Measurements from ENCODE around the gene MSS51. TPM values are rescaled to one million over a fixed set of nuclear protein-coding genes. Genes with fewer than 3 reads are reported as not detected.
A peak's percentile ranks its signal among the peaks of the same experiment; 100 is the strongest.

The MSS51 gene
- total RNA-seq, 1 donor: 2.2 TPM

DNA sequence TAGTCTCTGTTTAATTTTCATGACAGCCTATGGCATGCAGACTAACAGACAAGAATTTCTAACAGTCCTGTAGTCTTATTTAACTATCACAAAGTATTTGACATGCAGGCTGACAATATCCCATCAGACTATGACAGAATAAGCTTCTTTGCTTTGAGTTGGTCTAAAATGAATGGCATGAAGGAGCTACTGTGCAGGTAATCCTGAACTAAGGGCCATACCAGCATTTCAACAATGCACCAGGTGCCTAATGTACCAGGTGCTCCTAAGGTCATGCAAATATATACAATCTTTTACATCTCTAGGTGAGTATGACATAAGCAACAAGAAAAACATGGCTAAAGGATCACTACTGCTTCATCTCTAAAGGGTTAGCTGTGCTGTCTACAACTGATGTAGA, 13.6 kb upstream of the MSS51 start:
- Histone ChIP-seq H2AFZ (ENCODE audit: low read length) (no peak overlapping the region), H3K4me2 (ENCODE audit: insufficient read depth, low read length) (no peak overlapping the region), H4K20me1 (ENCODE audit: insufficient read depth, low read length) (no peaks in the 10 kb centered on the region), H3K4me1 (ENCODE audit: insufficient read depth, low read length) (no peaks in the 10 kb centered on the region), H3K27ac (ENCODE audit: low read depth, low read length) (no peak overlapping the region), H3K4me3 (ENCODE audit: insufficient read depth, low read length) (no peak overlapping the region), H3K9me3 (ENCODE audit: low read depth, low read length) (no peaks in the 10 kb centered on the region), H3K36me3 (ENCODE audit: insufficient read depth, low read length) (peaks cover 15% of the 10 kb centered on the region), H3K27me3 (ENCODE audit: insufficient read depth, low read length) (no peaks in the 10 kb centered on the region), H3K79me2 (ENCODE audit: insufficient read depth, low read length) (no peaks in the 10 kb centered on the region)
- DNase-seq (ENCODE audit: insufficient read length, low spot score, missing footprints): no peak
- TF ChIP-seq, protein P1, sequence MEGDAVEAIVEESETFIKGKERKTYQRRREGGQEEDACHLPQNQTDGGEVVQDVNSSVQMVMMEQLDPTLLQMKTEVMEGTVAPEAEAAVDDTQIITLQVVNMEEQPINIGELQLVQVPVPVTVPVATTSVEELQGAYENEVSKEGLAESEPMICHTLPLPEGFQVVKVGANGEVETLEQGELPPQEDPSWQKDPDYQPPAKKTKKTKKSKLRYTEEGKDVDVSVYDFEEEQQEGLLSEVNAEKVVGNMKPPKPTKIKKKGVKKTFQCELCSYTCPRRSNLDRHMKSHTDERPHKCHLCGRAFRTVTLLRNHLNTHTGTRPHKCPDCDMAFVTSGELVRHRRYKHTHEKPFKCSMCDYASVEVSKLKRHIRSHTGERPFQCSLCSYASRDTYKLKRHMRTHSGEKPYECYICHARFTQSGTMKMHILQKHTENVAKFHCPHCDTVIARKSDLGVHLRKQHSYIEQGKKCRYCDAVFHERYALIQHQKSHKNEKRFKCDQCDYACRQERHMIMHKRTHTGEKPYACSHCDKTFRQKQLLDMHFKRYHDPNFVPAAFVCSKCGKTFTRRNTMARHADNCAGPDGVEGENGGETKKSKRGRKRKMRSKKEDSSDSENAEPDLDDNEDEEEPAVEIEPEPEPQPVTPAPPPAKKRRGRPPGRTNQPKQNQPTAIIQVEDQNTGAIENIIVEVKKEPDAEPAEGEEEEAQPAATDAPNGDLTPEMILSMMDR (IDR thresholded peaks at IDR 0.05; ENCODE audit: extremely low read depth, low read depth, low read length): no peak

DNA sequence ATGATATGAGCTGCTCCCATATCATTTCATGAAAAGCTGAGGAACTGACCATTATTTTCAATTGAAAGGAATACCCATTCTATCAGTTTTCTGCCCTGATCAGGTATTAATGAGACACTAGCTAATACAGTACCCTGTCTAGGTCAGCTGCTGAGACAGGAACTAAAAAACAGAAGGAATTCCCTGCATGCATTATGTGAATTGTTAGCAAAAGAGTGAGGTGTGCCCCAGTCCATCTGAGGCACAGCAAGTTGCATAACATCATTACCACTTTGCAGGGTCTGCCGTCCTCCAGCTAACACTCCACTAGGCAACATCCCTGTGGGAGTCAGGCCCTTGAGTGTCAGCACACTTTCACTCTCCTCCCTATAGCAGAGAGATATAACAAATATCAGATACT, 11.1 kb upstream of the MSS51 start:
- Histone ChIP-seq H3K4me2 (ENCODE audit: insufficient read depth, low read length) (no peak overlapping the region), H3K27me3 (ENCODE audit: insufficient read depth, low read length) (no peaks in the 10 kb centered on the region), H3K27ac (ENCODE audit: low read depth, low read length) (no peak overlapping the region), H3K4me1 (ENCODE audit: insufficient read depth, low read length) (peaks cover 13% of the 10 kb centered on the region), H2AFZ (ENCODE audit: low read length) (no peak overlapping the region), H3K9me3 (ENCODE audit: low read depth, low read length) (no peaks in the 10 kb centered on the region), H3K4me3 (ENCODE audit: insufficient read depth, low read length) (no peak overlapping the region), H4K20me1 (ENCODE audit: insufficient read depth, low read length) (no peaks in the 10 kb centered on the region), H3K36me3 (ENCODE audit: insufficient read depth, low read length) (peaks cover 15% of the 10 kb centered on the region), H3K79me2 (ENCODE audit: insufficient read depth, low read length) (no peaks in the 10 kb centered on the region)
- TF ChIP-seq, protein P1 (IDR thresholded peaks at IDR 0.05; ENCODE audit: extremely low read depth, low read depth, low read length): no peak
- no peak for DNase-seq (ENCODE audit: insufficient read length, low spot score, missing footprints)

DNA sequence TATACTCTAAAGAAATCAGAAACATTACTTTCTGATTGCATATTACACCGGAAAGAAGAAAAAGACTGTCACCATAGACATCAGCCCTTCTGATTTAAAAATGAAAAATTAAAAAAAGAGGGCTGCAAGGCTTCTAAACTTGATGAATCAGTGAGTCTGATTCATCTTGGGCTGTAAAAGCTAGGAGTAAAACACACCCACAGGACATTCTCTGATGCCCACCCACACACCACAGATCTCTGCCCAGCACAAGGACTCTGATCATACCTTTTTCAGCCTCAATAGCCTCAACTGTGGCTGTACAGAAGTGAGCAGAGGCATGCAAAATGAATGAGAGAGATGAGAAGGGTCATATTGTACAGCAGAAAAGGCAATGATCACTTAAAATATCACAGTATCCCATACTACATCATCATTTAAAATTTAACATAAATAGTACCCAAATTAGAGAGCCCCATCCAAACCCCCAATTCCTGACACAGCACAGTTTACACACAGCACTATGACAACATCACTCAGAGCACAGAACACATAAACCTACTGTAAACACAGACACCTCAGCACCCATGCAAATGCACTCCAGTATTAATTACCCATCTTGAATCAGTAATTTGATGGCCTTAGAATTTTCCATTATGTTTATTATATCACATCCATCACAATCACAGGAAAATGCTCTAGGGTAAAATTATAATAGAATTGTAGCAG, 6.4 kb upstream of the MSS51 start:
- H3K4me2 ChIP-seq (ENCODE audit: insufficient read depth, low read length): peak overlapping the region; percentile 64
- no peaks in the 10 kb centered on the region for H3K27me3 ChIP-seq (ENCODE audit: insufficient read depth, low read length)
- no peaks in the 10 kb centered on the region for H3K79me2 ChIP-seq (ENCODE audit: insufficient read depth, low read length)
- no peaks in the 10 kb centered on the region for H4K20me1 ChIP-seq (ENCODE audit: insufficient read depth, low read length)
- H3K9me3 ChIP-seq (ENCODE audit: low read depth, low read length): no peaks in the 10 kb centered on the region
- peak overlapping the region; percentile 46 for H3K27ac ChIP-seq (ENCODE audit: low read depth, low read length)
- H3K4me1 ChIP-seq (ENCODE audit: insufficient read depth, low read length): peaks cover 24% of the 10 kb centered on the region
- DNase-seq (ENCODE audit: insufficient read length, low spot score, missing footprints): peak; percentile 76
- peaks cover 25% of the 10 kb centered on the region for H3K36me3 ChIP-seq (ENCODE audit: insufficient read depth, low read length)
- H3K4me3 ChIP-seq (ENCODE audit: insufficient read depth, low read length): no peak overlapping the region
- TF ChIP-seq, protein P1 (IDR thresholded peaks at IDR 0.05; ENCODE audit: extremely low read depth, low read depth, low read length): no peak
- H2AFZ ChIP-seq (ENCODE audit: low read length): no peak overlapping the region

DNA sequence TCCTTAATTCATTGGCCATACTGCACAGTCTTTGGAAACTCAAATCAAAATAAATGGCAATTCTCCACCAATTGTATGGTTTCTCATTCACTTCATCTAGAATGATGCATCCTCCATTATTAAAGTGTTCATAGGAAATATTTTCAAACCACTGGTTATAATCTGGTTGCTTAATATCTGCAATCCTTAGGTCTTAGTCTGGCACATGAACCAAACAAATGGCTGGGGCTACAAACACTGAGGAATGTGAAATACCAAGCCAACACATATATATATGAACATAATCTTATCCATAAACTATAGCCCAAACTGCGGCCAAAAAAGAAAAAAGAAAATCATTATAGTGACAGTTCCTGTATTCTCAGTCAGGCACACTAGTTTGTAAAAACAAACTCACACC, 5.7 kb upstream of the MSS51 start:
- peaks cover 22% of the 10 kb centered on the region for H3K36me3 ChIP-seq (ENCODE audit: insufficient read depth, low read length)
- H4K20me1 ChIP-seq (ENCODE audit: insufficient read depth, low read length): no peaks in the 10 kb centered on the region
- no peaks in the 10 kb centered on the region for H3K27me3 ChIP-seq (ENCODE audit: insufficient read depth, low read length)
- H3K4me3 ChIP-seq (ENCODE audit: insufficient read depth, low read length): no peak overlapping the region
- no peaks in the 10 kb centered on the region for H3K79me2 ChIP-seq (ENCODE audit: insufficient read depth, low read length)
- H3K9me3 ChIP-seq (ENCODE audit: low read depth, low read length): no peaks in the 10 kb centered on the region
- no peak for DNase-seq (ENCODE audit: insufficient read length, low spot score, missing footprints)
- H3K4me1 ChIP-seq (ENCODE audit: insufficient read depth, low read length): peaks cover 24% of the 10 kb centered on the region
- H3K27ac ChIP-seq (ENCODE audit: low read depth, low read length): peak overlapping the region; percentile 46
- peak overlapping the region; percentile 64 for H3K4me2 ChIP-seq (ENCODE audit: insufficient read depth, low read length)
- TF ChIP-seq, protein P1 (IDR thresholded peaks at IDR 0.05; ENCODE audit: extremely low read depth, low read depth, low read length): no peak
- no peak overlapping the region for H2AFZ ChIP-seq (ENCODE audit: low read length)

All from osteoblast (primary cell).